HG02852 (cell line): ENCODE data around the gene CNST.
"Not testable (repeated sequence)": the region's sequence is repeated elsewhere in the genome, so short reads cannot be mapped to it uniquely, and the experiment has no call there.

Experiments
- ATAC-seq: cut with Tn5 transposase; IDR thresholded peaks from one replicate; pipeline ENCODE4 v1.9.1; 2021; ENCODE audit warnings: mild to moderate bottlenecking, moderate library complexity; ENCODE audit not compliant: unreplicated experiment

Gene CNST

DNA sequence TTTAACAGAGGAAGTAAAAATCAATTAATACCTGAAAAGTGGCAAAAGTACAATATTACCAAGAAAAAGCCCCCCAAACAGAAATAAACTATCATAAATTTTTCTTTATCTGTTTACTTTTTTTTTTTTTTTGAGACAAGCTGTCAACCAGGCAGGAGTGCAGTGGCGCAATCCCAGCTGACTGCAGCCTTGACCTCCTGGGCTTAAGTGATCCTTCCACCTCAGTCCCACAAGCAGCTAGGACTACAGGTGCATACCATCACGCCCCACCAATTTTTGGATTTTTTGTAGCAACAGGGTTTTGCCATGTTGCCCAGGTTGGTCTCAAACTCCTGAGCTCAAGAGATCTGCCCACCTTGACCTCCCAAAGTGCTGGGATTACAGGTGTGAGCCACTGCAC, 8.2 kb upstream of the CNST start:
- ATAC-seq, result no peak

GRCh38 chr1:246559310-246559709, 6.9 kb upstream of the CNST start:
- no peak for ATAC-seq

DNA sequence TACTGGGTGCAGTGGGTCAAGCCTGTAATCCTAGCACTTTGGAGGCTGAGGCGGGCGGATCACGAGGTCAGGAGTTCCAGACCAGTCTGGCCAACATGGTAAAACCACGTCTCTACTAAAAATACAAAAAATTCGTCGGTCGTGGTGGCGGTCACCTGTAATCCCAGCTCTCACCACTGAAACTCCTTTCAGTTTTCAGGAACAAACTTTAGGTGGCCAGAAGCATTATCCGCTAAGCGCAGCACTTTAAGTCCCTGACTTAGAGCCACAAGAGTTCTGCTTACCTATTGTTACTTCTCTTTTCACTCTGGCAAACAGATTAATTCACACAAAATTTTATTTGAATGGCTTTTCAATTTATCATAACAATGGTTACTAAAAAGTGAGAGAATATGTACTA, 5.4 kb upstream of the CNST start:
- not testable (repeated sequence) for ATAC-seq

DNA sequence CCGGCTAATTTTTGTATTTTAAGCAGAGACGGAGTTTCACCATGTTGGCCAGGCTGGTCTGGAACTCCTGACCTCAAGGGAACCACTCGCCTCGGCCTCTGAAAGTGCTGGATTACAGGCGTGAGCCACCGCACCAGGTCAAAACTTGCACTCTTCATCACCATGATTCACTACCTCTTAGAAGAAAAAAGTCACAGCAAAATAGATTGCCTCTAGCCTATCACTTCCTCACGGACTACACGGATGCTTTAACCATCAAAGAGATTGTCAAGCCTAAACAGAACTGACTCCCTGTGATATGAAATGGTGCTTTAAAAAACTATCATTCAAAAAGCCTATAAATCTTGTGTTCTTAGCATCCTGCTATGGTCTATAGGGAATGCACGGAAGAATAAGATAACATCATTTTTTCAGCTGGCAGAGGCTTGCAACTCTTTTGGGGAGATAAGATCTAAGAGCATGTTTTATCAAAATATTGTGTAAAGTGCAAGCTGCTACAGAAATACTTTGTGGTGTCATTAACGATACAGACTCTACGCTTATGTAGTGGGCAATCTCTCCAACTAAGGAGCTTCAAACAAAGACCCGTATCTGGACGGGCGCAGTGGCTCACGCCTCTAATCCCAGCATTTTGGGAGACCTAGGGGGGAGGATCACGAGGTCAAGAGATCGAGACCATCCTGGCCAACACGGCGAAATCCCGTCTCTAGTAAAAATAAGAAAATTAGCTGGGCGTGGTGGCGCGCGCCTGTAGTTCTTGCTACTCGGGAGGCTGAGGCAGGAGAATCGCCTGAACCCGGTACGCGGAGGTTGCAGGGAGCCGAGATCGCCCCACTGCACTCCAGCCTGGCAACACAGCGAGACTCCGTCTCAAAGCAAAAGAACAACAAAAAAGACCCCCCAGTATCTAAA, 1.2 kb upstream of the CNST start:
- no peak for ATAC-seq

GRCh38 chr1:246565751-246566127, 517 bp upstream of the CNST start:
- ATAC-seq, result peak; percentile 0

DNA sequence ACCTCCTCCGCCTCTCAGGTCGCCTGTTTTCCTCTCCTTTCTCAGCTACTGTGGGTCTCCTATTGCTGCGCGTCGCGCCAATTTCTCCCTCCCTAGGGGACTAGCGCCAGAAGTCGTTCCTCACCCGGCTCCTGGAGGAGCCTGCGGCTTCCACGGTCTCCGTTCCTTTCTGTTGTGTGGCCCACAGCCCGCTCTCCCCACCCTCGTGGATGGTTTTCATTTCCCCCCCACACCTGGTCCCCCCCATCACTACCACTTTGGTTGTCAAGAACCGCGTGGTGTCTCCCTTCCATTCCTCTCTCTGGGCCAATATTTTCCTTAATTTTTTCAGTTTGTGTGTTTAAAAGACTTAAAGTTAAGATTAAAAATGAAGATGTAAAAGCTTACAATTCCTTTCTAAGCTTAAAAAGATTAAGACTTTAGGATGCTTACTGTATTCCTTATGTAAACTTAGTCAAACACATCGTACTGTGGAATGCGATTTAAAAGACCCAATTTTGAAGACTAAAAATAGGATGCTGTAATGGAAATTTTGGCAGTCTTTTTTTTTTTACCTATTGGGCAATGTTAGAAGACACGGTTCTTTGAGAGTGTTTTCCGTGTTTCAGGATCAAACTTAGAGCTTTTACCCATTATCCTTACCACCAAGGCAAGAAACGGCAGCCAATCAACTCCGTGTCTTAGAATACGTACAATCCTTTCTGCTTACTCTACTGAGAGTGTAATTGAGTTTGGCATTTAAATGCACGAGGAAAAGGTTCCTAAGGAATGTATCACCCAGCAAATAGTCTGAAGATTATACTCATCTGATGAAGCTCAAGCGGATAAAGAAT, 773 bp downstream of the CNST start:
- peak; percentile 25 for ATAC-seq

DNA sequence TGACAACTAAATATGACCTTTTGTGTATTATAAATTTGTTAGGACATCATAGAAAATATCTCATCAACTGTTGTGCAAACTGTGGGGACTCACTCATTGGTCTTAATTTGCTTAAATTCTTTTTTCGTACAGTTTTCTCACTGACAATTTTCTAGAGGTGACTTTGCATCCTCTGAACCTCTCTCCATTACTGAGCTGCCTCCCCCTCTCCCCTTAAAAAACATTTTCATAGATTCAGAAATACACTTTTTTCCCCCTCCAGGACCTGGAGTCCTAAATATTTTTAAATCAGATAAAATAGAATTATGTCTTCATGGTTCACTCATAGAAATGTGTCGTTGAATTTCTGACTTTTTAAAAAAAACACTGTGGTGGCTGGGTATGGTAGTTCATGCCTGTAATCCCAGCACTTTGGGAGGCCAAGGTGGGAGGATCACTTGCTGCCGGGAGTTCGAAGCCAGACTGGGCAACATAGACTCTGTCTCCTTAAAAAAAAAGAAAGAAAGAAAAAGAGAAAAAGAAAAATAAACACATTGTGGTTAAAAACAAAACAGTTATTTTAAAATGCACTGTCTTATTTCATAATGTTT, 1.5 kb downstream of the CNST start:
- ATAC-seq, result no peak

GRCh38 chr1:246569248-246570238, 3.3 kb downstream of the CNST start:
- no peak for ATAC-seq

- ATAC-seq, result not testable (repeated sequence)
Measured at GRCh38 chr1:246571309-246571708, 5.1 kb downstream of the CNST start.

DNA sequence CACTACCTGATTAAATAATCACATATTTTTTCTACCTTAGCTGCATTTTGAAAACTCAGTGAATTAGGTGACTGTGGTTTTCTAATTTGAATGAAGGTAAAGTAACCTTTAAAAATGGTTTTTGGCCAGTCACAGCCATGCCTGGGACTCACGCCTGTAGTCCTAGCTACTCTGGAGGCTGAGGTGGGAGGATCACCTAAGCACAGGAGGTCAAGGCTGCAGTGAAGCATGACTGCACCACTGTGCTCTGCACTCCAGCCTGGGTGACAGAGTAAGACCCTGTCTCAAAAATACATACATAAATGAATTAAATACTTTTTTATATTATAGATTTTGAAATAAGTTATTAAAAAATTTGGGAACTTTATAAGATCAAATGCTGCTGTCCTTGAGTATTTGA, 5.7 kb downstream of the CNST start:
- no peak for ATAC-seq

DNA sequence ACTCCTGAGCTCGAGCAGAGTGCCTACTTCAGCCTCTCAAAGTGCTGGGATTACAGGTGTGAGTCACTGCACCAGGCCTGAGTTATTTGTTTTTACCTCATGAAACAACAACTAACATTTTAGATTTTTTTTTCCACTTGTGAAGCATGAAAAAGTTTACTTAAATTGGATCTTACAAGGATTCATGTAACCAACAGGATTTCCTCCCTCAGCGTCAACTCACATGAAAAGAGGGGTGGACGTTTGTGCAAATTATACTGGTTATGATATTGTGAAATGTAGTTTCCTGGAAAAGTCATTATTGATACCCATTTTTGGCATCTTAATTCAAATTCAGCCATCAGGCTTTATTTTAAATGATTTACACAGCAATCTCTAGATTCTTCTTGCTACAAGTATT, 6.5 kb downstream of the CNST start:
- no peak for ATAC-seq

DNA sequence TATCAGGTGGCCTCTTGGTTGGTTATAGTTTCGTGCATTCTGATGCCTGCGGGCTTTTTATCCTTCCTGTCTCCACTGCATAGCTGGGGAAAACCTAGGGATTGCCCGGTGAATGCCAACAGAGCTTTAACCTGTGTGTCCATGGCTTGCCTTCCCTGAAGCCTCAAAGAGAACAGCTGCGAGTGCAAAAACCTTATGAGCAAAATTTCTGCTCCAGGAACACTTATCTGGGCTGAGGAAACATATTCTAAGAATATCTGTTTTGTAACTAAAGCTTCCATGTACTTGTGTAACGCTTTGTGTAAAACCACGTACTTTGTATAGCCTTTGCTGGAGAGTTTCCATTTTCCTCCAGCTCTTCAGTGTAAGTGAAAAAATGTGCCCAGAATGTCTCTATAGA, 7.2 kb downstream of the CNST start:
- ATAC-seq, result no peak

GRCh38 chr1:246576709-246577032, 10.4 kb downstream of the CNST start:
- ATAC-seq, result no peak

DNA sequence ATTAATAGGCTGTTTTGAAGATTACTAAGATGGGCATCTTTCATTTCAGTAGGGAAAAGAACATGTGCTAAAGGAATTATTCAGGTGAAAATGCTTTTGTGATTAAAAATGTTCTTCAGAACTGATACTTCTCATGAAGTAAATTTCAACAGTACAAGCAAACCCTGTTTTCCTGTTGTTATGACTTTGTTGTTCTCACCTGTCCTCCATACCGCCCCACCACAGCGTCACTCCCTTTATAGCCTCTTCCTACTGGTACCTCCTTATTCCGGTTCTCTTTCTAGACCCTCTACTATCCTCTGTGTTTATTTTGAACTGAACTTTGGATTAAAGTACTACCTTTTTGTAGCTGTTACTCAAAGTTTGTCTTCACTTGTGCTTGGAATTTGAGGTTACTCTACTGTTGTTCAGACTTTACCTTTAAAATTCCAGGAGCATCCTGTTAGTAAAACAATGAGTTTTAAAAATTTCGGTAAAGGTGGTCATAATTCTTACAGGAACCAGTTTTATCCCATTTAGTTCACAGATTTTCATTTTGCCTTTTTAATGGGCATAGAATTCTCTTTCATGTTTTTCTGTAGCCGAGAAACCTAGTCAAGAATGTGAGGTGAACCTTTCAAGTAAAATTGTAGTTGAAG, 10.9 kb downstream of the CNST start:
- no peak for ATAC-seq

- no peak for ATAC-seq
Measured at GRCh38 chr1:246577720-246578106, 11.5 kb downstream of the CNST start.

GRCh38 chr1:246579818-246580217, 13.6 kb downstream of the CNST start:
- peak; percentile 85 for ATAC-seq

GRCh38 chr1:246580497-246581370, 14.5 kb downstream of the CNST start:
- no peak for ATAC-seq

DNA sequence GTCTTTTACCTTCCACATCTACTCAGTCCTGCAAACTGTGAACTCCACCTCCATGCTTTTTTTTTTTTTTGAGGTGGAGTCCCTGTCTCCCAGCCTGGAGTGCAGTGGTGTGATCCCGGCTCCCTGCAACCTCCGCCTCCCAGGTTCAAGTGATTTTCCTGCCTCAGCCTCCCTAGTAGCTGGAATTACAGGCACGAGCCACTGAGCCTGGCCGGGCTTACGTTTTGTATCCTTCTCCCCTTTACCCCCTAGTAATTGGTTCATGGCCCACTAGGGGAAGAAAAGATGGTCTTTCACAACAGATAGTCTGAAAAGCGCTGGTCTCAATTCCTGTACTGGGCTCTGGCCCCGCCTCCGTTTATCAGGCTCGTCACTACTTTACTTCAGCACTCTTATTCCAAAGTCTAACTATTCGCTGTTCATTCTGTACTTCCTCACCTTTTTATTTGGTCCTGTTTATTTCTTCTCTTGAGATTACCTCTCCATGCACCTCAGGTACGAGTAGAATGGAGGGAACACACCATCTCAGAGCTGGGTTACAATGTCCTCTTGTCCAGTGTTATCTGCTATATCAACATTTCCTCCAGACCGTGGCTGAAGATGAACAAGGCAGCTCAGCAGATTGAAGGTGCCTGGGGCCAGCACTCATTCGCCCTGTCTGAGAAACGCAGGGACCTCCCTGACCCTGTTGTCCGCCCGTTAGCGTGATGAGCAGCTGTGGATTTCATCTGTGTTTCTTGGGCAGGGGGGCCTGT, 16.2 kb downstream of the CNST start:
- no peak for ATAC-seq
